Smooth muscle cell (in vitro differentiated cells): ENCODE results near the gene GAS2L3. TPM values are rescaled to one million over a fixed set of nuclear protein-coding genes. Genes with fewer than 3 reads are reported as not detected.
A peak's percentile ranks its signal among the peaks of the same experiment; 100 is the strongest.

ENCODE experiments used
- DNase-seq: peaks from one replicate; lab custom pipeline; 2025; ENCODE audit not compliant: unreplicated experiment; lab: John Stamatoyannopoulos, UW
- H2AFZ ChIP-seq: fragments of 200-600 bp; sonication (generic); 2 replicates; pipeline ENCODE4 v1.6.0; 2016; ENCODE audit warnings: antibody characterized with exemption, low read depth, mild to moderate bottlenecking
- H3F3A ChIP-seq: fragments of 200-600 bp; sonication (generic); 2 replicates; pipeline ENCODE4 v1.6.0; 2017; ENCODE audit warnings: antibody characterized with exemption, low read depth
- H3K27ac ChIP-seq: fragments of 200-600 bp; sonication (generic); 2 replicates; pipeline ENCODE4 v1.5.1; 2016; ENCODE audit warnings: low read depth, mild to moderate bottlenecking
- H3K27me3 ChIP-seq: fragments of 200-600 bp; sonication (generic); 2 replicates; pipeline ENCODE4 v1.6.1; 2016; ENCODE audit warnings: low read depth, mild to moderate bottlenecking
- H3K36me3 ChIP-seq: fragments of 200-600 bp; sonication (generic); 2 replicates; pipeline ENCODE4 v1.5.1; 2016; ENCODE audit warnings: low read depth
- H3K4me1 ChIP-seq: fragments of 200-600 bp; sonication (generic); 2 replicates; pipeline ENCODE4 v1.5.1; 2016; ENCODE audit warnings: low read depth
- H3K4me2 ChIP-seq: fragments of 200-600 bp; sonication (generic); 2 replicates; pipeline ENCODE4 v1.6.0; 2016; ENCODE audit warnings: mild to moderate bottlenecking
- H3K4me3 ChIP-seq: fragments of 200-600 bp; sonication (generic); 2 replicates; pipeline ENCODE4 v1.5.1; 2016; ENCODE audit warnings: mild to moderate bottlenecking
- H3K79me2 ChIP-seq: fragments of 200-600 bp; sonication (generic); 2 replicates; pipeline ENCODE4 v1.6.0; 2016; ENCODE audit warnings: low read depth, mild to moderate bottlenecking
- H3K9ac ChIP-seq: fragments of 200-600 bp; sonication (generic); 2 replicates; pipeline ENCODE4 v1.6.0; 2016; ENCODE audit warnings: low read depth
- H3K9me3 ChIP-seq: fragments of 200-600 bp; sonication (generic); replicated peaks from 2 replicates; pipeline ENCODE4 v1.5.1; 2016; ENCODE audit warnings: low read depth
- H4K20me1 ChIP-seq: fragments of 200-600 bp; sonication (generic); 2 replicates; pipeline ENCODE4 v1.6.0; 2016; ENCODE audit warnings: low read depth
- WGBS: methylation state at CpG from one replicate; pipeline ENCODE4 v1.1.7; 2016; ENCODE audit warnings: low lambda C conversion rate; 5-methylcytosine and 5-hydroxymethylcytosine counted together
- polyA plus RNA-seq: library from polyadenylated mRNA; unstranded; fragments of >200 nt; fragmentation: Nextera tagmentation; extraction: Ambion mirVana; gene quantifications from 2 replicates; pipeline ENCODE4 v1.2.1, GENCODE V29; 2016
- total RNA-seq: library from RNA; depleted of rRNA; stranded (reverse); fragments of >200 nt; gene quantifications from 2 replicates; pipeline ENCODE4 v1.2.3, GENCODE V29; 2014
- TF ChIP-seq, protein P1 (sequence below): fragments of 200-600 bp; sonication (generic); IDR thresholded peaks from 2 replicates; pipeline ENCODE4 v1.5.1; 2017; ENCODE audit warnings: borderline replicate concordance, mild to moderate bottlenecking, antibody characterized with exemption; ENCODE audit not compliant: insufficient read depth, poor library complexity, severe bottlenecking

The GAS2L3 gene
- total and polyA plus RNA-seq, 2 experiments from 2014 or later = 1.2 to 5.8 TPM

DNA sequence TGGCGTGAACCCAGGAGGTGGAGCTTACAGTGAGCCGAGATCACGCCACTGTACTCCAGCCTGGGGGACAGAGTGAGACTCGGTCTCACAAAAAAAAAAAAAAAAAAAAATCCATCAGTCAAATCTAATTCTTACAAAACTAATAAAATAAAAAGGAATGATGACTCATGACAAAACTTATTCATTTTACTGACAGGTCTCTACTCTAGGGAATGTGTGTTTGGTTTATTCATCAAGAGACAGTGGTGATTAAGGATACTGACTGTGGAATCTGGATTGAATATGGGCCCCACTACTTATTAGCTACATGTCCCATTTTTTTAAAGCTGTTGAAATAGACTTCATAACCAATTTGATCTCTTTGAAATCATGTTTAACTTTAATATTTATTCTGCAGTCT is 29.3 kb upstream of the GAS2L3 start:
- H3K4me2 ChIP-seq = no peak overlapping the region
- 94% methylated on average over 4 of the region's 4 CpGs for WGBS
- TF ChIP-seq, protein P1, sequence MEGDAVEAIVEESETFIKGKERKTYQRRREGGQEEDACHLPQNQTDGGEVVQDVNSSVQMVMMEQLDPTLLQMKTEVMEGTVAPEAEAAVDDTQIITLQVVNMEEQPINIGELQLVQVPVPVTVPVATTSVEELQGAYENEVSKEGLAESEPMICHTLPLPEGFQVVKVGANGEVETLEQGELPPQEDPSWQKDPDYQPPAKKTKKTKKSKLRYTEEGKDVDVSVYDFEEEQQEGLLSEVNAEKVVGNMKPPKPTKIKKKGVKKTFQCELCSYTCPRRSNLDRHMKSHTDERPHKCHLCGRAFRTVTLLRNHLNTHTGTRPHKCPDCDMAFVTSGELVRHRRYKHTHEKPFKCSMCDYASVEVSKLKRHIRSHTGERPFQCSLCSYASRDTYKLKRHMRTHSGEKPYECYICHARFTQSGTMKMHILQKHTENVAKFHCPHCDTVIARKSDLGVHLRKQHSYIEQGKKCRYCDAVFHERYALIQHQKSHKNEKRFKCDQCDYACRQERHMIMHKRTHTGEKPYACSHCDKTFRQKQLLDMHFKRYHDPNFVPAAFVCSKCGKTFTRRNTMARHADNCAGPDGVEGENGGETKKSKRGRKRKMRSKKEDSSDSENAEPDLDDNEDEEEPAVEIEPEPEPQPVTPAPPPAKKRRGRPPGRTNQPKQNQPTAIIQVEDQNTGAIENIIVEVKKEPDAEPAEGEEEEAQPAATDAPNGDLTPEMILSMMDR = no peak
- no peaks in the 10 kb centered on the region for H3K79me2 ChIP-seq
- H3K36me3 ChIP-seq = no peaks in the 10 kb centered on the region
- no peaks in the 10 kb centered on the region for H3K4me1 ChIP-seq
- H3F3A ChIP-seq = no peaks in the 10 kb centered on the region
- DNase-seq = no peak
- no peak overlapping the region for H2AFZ ChIP-seq
- no peaks in the 10 kb centered on the region for H3K27me3 ChIP-seq
- H3K9me3 ChIP-seq = no peaks in the 10 kb centered on the region
- no peak overlapping the region for H3K4me3 ChIP-seq
- no peak overlapping the region for H3K9ac ChIP-seq
- no peak overlapping the region for H3K27ac ChIP-seq
- no peaks in the 10 kb centered on the region for H4K20me1 ChIP-seq

DNA sequence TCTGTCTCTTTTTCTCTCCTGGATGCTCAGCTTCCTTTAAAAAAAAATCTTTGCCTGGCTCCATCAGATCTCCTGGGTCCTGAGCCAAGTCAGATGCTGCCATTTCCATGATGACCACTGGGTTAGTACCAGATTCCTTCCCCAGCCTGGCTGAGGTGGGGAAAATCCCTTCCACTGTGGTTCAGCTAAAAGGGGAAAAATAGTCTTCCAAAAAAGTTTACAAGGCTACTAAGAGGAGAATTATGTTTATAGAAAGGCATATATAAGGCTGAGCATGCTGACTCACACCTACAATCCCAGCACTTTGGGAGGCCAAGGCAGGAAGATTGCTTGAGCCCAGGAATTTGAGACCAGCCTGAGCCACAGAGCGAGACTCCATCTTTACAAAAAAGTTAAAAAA is 28.4 kb upstream of the GAS2L3 start:
- no peak for DNase-seq
- Histone ChIP-seq H3K27ac (no peak overlapping the region), H4K20me1 (no peaks in the 10 kb centered on the region), H3K27me3 (no peaks in the 10 kb centered on the region), H3K9ac (no peak overlapping the region), H3K4me1 (no peaks in the 10 kb centered on the region), H3K79me2 (no peaks in the 10 kb centered on the region), H3K9me3 (no peaks in the 10 kb centered on the region), H3K36me3 (no peaks in the 10 kb centered on the region), H2AFZ (no peak overlapping the region), H3K4me2 (no peak overlapping the region), H3K4me3 (no peak overlapping the region), H3F3A (no peaks in the 10 kb centered on the region)
- WGBS = 80% methylated on average over 1 of the region's 1 CpG
- TF ChIP-seq, protein P1 = no peak

DNA sequence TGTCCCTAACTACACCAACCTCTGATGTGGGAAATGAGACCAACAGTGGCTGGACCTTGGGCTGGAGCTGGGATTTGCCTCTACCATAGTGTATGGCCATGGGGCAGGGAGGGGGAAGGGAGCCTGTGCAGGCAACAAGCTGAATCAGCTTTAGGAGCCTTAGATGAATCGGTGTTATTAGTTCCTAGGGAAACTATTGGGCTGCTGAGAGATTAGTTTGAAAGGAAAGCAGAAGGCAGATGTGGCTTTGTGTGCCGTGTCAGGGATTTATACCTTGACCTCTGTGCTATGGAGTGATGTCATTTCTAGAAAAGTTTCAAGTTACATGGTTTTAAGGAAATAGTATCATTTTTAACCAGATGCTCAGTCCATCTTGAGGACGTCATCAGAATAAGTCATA is 19.5 kb upstream of the GAS2L3 start:
- Histone ChIP-seq H3K4me2 (no peak overlapping the region), H3K9me3 (no peaks in the 10 kb centered on the region), H4K20me1 (no peaks in the 10 kb centered on the region), H3F3A (no peaks in the 10 kb centered on the region), H2AFZ (no peak overlapping the region), H3K36me3 (no peaks in the 10 kb centered on the region), H3K27me3 (no peaks in the 10 kb centered on the region), H3K4me1 (no peaks in the 10 kb centered on the region), H3K4me3 (no peak overlapping the region), H3K27ac (no peak overlapping the region), H3K79me2 (no peaks in the 10 kb centered on the region), H3K9ac (no peak overlapping the region)
- TF ChIP-seq, protein P1 = no peak
- 42% methylated on average over 3 of the region's 3 CpGs for WGBS
- no peak for DNase-seq

DNA sequence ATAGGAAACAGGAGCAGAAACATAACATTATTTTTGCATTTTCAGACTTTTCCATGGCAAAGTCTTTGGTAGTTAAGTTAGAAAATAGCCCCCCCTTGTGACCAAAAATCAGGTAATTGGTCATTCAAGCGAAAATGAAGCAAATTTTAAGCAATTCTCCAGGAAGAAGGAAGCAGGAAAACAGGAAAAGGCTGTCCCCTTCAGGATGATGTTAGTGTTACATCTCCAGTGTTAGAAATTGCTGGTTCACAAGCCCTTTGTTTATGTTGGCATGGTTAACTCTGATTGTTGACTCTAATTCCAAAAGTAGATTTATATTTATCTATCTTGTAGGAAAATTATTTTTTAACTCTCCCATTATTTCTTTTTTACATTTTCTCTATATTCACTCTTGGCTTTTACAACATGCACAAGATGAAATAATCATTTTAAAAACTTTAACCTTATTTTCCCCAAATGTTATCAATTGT is 18.8 kb upstream of the GAS2L3 start:
- TF ChIP-seq, protein P1 = peak; percentile 86
- H4K20me1 ChIP-seq = no peaks in the 10 kb centered on the region
- no peaks in the 10 kb centered on the region for H3K27me3 ChIP-seq
- no peaks in the 10 kb centered on the region for H3K36me3 ChIP-seq
- H3K4me1 ChIP-seq = no peaks in the 10 kb centered on the region
- H3K9me3 ChIP-seq = no peaks in the 10 kb centered on the region
- H3K9ac ChIP-seq = no peak overlapping the region
- no peak for DNase-seq
- H3K79me2 ChIP-seq = no peaks in the 10 kb centered on the region
- WGBS = 0% methylated on average over 1 of the region's 1 CpG
- no peak overlapping the region for H3K4me3 ChIP-seq
- H3K4me2 ChIP-seq = no peak overlapping the region
- no peak overlapping the region for H3K27ac ChIP-seq
- no peak overlapping the region for H2AFZ ChIP-seq
- no peaks in the 10 kb centered on the region for H3F3A ChIP-seq
